GM21825 (cell line): ENCODE data around the gene RAB11FIP3.
A peak's percentile ranks its signal among the peaks of the same experiment; 100 is the strongest.

Experiments
- ATAC-seq: cut with Tn5 transposase; IDR thresholded peaks from one replicate; pipeline ENCODE4 v1.9.1; 2021; ENCODE audit warnings: mild to moderate bottlenecking, moderate library complexity; ENCODE audit not compliant: unreplicated experiment

The RAB11FIP3 gene

DNA sequence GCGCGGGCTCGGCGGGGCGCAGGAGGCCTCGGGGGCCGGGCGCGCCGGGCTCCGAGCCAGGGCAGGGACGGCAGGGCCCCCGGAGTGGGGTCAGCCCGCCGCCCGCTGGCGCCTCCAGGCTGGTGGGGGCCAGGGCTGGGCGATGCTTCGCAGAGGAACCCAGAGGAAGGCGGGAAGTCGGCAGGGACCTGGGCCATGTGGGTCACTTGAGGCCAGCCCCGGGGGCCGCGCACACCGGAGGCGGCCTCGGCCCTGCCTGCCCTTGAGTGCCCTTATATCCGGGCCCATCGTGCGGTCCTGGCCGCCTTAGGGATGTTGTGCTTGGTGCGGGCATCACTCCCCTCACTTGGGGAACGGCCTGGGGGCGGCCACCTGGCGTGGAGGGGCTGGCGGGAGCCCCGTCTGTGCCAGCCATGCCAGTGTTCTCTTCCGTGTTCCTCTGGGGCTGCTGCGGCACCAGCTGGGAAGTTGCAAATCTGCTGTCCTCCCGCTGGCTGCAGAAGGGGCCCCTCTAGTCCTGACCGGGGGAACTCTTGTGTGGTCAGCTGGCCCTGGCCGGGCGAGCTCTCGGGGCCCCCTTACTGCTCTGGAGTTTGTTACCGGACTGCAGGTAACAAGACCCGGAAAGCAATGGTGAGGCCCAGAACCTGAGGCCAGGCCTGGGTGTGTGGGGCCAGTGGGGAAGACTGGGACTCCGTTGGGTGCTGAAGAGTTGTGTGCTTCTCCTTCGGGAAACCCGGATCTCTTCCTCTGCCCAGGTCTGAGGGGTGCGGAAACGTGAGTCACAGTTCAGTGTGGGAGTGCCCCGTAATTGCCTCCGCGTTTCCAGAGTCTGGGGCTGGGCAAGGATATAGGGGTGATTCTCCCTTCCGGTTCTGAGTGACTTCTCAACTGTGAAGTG is 102.9 kb downstream of the RAB11FIP3 start:
- peak; percentile 1 for ATAC-seq

GRCh38 chr16:529012-529575 is 103.6 kb downstream of the RAB11FIP3 start:
- no peak for ATAC-seq

GRCh38 chr16:530111-530817 is 104.8 kb downstream of the RAB11FIP3 start:
- no peak for ATAC-seq

- ATAC-seq = no peak
These were observed 106.2 kb downstream of the RAB11FIP3 start for GRCh38 chr16:531494-532125.

DNA sequence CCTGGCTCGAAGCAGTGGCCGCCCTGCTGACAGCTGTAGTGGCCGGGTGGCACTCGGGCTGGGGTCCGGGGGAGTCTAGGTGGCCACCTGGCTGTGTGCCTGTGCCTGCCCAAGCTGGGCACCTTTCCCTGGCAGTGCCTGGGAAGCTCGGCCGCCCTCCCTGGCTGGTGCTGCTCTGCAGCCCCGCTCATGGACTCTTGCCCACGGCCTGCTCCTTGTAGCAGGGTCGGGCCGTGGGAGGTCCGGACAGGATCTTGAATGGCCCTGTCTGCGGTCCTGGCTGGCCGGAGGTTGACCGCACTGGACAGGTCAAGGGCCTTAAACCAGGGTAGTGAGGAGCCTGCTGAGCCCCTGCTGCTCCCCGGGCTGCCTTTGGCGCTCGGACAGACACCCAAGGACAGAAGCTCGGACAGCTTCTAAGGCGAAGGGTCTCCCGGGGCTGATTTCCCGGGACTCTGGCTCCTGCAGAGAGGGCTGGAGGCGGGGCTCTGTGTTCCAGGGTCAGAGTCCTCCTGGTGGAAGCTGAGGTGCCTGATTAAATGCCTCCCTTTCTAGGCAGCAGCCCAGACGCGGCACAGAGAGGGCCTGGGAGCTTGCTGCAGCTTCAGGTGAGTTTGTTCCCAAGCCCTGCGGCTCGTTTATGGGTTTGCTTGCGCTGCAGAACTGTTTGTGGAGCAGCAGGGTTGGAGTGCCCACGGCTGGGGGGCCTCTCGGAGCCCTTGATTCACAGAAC is 108.1 kb downstream of the RAB11FIP3 start:
- no peak for ATAC-seq

DNA sequence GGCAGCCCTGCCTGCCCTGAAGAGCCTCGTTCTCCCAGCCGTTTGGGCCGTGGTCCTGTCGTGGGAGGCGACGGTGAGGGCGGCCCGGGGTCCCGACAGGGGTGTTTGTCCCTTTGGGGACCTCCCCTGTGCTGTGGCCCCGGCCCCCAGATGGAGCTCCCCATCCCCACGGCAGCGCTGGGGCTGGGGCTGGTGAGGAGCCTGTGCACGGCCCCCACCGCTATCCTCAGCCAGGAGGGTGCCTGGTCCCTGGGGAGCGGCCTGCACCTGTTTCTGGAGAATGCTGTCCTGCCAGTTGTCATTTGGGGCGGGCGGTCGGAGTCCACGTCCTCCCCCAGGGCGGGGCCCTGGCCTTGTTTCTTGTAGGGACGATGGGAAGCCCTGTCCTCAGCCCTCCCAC is 108.7 kb downstream of the RAB11FIP3 start:
- no peak for ATAC-seq

DNA sequence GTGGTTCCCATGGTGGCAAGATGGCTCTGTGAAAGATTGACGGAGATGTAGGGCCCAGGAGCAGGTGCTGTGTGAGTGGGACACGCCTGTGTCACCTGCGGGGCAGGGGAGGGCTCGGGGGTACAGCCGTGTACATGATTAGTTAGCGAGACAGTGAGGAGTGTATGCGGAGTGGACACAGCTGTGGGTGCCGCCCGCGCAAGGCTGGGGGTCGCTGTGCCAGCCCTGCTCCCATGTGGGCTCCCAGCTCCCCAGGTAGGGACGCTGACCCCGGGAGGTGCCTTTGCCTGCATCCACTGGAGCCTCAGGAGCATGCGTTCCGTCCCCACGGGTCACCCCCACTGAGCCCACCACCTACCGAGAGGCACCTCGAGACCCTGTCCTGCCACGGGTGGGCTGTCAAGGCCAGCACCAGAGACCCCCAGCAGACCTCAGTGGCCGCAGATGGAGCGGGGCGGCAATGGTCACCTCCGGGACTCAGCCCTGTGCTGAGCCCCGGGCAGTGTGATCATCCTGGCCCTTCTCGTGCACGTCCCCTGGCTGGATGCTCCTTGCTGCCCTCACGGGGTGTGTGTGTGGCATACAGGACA is 109.5 kb downstream of the RAB11FIP3 start:
- ATAC-seq = no peak

DNA sequence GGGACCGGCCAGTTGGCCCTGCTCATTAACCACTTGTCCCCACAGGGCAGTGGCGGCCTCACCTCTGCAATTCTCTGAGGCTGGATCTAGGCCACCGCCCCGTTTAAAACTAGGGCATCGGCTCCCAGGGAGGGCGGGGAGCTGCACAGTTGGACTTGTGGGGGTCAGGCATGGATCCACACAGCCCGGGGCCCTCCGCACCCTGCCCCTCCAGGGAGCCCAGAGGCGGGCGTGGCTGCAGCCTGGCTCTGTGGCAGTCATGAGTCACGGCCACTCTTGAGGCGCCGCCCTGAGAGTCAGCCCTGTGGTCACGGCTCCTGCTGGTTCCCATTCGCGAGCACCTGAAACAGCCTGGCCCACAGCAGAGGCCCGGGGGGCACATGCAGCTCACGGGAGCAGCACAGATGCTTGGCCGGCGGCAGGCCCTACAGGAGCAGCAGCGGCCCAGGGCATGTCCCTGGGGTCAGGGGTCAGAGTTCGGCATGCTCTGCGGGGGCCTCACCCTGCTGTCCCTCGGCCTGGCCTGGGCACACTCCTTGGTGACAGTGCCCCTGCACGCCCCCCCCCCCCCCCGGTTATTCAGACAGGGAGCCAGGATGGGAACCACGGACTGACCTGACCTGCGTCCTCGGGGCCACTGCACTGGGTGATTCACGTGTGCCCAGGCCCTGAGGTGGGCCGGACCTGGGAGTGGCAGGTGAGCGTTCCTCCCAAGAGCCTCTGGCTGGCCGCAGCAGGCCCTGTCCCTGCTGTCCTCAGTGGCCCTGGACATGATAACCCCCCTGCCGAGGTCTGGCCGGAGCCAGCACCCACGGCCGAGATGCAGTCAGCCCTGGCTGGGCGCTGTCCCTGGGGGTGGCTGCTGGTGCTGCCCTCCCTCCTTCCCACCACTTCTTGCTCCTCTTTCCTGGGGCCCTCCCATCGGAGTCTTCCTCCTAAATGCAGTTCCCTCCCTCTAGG is 110.3 kb downstream of the RAB11FIP3 start:
- no peak for ATAC-seq

GRCh38 chr16:536746-537145 is 111.3 kb downstream of the RAB11FIP3 start:
- ATAC-seq = no peak

DNA sequence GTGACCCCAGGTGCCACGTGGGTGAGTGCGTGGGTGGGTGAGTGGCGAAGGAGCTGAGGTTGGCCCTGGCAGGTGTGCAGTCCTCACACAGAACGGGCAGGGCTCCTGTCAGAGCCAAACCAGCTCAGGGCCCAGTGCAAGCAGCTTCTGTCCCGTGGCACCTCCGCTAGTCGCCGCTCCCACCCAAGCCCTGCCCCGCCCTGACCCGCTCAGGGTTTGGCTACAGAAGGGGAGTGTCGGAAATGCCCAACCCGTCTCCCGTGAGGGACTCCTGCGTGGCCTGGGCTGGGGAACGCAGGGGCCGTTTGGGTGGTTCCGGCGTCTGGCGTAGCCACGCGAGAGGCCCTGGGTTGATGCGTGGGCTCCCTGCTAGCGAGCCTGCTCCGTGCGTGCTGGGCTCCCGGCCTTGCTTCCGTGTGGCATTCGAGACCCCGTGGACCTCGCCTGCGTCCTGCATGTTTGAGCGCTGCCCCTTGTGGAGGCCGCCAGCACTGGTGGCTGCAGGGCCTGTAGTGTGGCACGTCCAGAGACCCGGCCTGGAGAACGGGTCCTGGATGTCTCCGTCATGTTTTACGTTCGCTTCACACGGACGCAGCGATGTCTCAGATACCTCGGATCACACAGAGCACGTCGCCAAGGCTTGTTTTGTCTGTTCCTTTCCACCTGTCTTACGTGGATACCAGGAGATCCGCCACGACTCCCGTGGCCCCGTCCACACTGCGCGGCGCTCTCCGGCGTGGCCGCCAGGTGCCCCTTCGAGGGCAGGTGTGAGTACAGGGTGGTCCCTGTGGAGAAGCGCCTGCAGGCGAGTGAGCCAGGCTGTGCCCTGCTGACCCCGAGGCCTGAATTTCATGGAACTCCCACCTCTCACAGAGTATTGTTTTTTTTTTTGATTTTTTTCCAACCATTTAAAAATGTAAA is 112.2 kb downstream of the RAB11FIP3 start:
- no peak for ATAC-seq

DNA sequence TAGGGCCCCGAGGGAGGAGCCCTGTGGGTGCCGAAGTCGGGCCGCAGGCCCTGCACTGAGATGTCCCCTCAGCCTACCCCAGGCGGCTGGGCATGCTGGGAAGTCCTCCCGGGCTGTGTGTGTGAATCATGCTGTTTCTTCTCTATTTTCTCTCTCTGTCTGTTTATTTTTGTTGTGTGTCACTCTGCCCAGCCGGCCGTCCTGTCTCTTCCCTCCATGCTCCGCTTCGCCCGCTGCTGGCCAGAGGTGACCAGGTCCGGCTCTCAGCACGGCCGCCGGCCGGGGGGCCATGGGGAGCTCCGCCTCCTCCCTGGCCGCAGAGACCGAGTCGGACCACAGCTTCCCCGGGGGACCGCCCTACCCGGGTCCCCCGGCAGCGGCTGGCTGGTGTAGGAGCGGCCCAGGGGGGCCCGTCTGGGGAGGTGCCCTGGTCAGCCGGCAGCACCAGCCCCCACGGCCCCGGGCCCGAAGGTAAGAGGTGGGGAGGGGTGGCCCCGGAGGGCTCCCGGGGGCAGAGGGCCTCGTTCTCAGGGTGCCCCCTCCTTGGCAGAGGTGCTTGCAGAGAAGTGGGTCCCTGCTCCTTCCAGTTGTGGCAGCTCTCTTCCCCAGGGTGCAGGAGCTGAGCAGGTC is 114.6 kb downstream of the RAB11FIP3 start:
- no peak for ATAC-seq

GRCh38 chr16:540645-541340 is 115.3 kb downstream of the RAB11FIP3 start:
- ATAC-seq = no peak

GRCh38 chr16:543301-544164 is 118.1 kb downstream of the RAB11FIP3 start:
- ATAC-seq = no peak

DNA sequence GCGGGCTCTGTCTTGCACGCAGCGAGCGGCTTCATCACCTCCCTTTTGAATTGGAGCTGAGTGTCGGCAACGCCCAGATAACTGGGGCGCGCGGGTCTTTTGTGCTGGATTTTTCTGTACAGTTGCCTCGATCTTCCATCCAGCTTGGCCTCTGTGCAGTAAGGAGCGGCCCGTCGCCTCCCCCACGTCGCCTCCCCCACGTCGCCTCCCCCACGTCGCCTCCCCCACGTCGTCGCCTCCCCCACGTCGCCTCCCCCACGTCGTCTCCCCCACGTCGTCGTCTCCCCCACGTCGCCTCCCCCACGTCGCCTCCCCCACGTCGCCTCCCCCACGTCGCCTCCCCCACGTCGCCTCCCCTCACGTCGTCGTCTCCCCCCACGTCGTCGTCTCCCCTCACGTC is 119.1 kb downstream of the RAB11FIP3 start:
- no peak for ATAC-seq

DNA sequence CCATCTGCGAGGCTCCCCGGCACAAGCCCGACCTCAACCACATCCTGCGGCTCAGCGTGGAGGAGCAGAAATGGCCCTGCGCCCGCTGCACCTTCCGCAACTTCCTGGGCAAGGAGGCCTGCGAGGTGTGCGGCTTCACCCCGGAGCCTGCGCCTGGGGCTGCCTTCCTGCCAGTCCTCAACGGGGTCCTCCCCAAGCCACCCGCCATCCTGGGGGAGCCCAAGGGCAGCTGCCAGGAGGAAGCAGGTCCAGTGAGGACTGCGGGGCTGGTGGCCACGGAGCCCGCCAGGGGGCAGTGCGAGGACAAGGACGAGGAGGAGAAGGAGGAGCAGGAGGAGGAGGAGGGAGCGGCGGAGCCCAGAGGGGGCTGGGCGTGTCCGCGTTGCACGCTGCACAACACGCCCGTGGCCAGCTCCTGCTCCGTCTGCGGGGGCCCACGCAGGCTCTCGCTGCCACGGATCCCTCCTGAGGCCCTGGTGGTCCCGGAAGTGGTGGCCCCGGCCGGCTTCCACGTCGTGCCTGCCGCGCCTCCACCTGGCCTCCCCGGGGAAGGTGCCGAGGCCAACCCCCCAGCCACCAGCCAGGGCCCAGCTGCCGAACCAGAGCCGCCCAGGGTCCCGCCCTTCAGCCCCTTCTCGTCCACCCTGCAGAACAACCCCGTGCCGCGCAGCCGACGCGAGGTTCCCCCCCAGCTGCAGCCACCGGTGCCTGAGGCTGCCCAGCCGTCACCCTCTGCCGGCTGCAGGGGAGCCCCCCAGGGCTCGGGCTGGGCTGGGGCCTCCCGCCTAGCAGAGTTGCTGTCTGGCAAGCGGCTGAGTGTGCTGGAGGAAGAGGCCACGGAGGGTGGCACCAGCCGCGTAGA is 121.7 kb downstream of the RAB11FIP3 start:
- ATAC-seq = no peak
